Measurements from ENCODE around the gene TMPRSS4. TPM values are rescaled to one million over a fixed set of nuclear protein-coding genes. Genes with fewer than 3 reads are reported as not detected.

TMPRSS4 gene
- polyA plus RNA-seq, 1 experiment = not detected

- POLR2A ChIA-PET = no interaction called here
- TF ChIP-seq CTCF (IDR thresholded peaks at IDR 0.05; ENCODE audit: low read depth, low read length) = no peak
- CTCF ChIA-PET = interaction anchor here (2.0 to 4.4 kb wide), 3 partner anchors 13 to 184 kb away, joined by 7 to 71 read pairs (median 18); no protein-coding TSS in a partner anchor
- no peak overlapping the region for H3K4me3 ChIP-seq (ENCODE audit: low read depth, low read length)
- peaks cover 21% of the 10 kb centered on the region for H3K27me3 ChIP-seq (ENCODE audit: control insufficient read depth, insufficient read depth, low read length)
- DNase-seq (ENCODE audit: low read depth, low spot score) = no peak
- H3K27ac ChIP-seq (ENCODE audit: low read depth, low read length) = no peak overlapping the region
- no peaks in the 10 kb centered on the region for H3K9me3 ChIP-seq (ENCODE audit: control insufficient read depth, insufficient read depth, low read length)
These were observed 92.6 kb downstream of the TMPRSS4 start for GRCh38 chr11:118169300-118170140.

DNA sequence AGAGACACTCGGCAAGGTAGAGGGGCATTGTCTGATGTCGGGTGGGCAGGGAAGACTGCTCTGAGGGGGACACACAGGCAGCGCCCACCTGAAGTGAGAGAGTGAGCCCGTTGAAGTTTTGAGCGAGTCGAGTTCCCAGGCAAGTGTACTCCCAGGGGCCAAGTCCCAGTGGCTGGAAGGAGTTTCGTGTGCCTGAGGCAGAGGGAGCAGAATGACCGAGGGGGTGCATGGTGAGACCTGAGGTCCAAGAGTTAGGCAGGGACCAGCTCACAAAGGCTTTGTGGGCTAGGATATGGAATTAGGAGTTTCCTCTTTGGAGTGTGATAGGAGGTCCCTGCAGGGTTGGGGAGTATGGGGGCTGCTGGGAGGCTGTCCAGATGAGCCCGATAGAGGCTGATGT lies 93.4 kb downstream of the TMPRSS4 start:
- Histone ChIP-seq H3K4me3 (ENCODE audit: low read depth, low read length) (no peak overlapping the region), H3K9me3 (ENCODE audit: control insufficient read depth, insufficient read depth, low read length) (no peaks in the 10 kb centered on the region), H3K27me3 (ENCODE audit: control insufficient read depth, insufficient read depth, low read length) (peaks cover 22% of the 10 kb centered on the region), H3K27ac (ENCODE audit: low read depth, low read length) (no peak overlapping the region)
- ChIA-PET CTCF (interaction anchor here (0.7 to 4.4 kb wide), 4 partner anchors 14 to 226 kb away, joined by 5 to 71 read pairs (median 12); no protein-coding TSS in a partner anchor), POLR2A (no interaction called here)
- no peak for TF ChIP-seq CTCF (IDR thresholded peaks at IDR 0.05; ENCODE audit: low read depth, low read length)
- DNase-seq (ENCODE audit: low read depth, low spot score) = no peak

DNA sequence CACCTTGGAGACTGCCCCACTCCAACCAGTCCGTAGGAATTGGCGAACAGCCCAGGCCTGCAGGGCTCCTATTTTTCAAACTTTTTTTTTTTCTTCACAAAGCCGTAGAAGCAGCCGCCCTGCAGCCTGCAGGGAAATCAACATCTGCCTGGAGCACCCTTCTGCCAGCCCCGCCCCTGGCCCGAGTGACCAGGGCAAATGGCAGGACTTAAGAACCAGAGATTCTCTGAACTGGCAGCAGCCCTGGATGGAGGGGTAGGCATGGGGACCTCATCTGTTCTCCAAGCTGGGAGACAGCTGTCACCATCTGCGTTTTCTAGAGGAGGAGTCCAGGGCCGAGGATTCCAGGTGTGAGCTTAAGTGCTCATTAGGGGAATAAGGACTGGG lies 94.0 kb downstream of the TMPRSS4 start:
- no peak for TF ChIP-seq CTCF (IDR thresholded peaks at IDR 0.05; ENCODE audit: low read depth, low read length)
- no peak for DNase-seq (ENCODE audit: low read depth, low spot score)
- CTCF ChIA-PET = interaction anchor here (0.6 to 4.4 kb wide), 27 partner anchors 8 to 363 kb away, joined by 3 to 71 read pairs (median 4); partner anchors contain the start of gene SCN4B
- H3K4me3 ChIP-seq (ENCODE audit: low read depth, low read length) = no peak overlapping the region
- H3K9me3 ChIP-seq (ENCODE audit: control insufficient read depth, insufficient read depth, low read length) = no peaks in the 10 kb centered on the region
- H3K27me3 ChIP-seq (ENCODE audit: control insufficient read depth, insufficient read depth, low read length) = peaks cover 28% of the 10 kb centered on the region
- H3K27ac ChIP-seq (ENCODE audit: low read depth, low read length) = no peak overlapping the region
- POLR2A ChIA-PET = no interaction called here

Other genes starting within 250 kb of the TMPRSS4 start
- 19.8 and 21.4 TPM in 2 replicates for gene FXYD6, start 200.4 kb upstream of the TMPRSS4 start, polyA plus RNA-seq (2011; rRNA removed)
- not detected in 2 replicates for gene TMPRSS13, start 147.7 kb upstream of the TMPRSS4 start, polyA plus RNA-seq (2011; rRNA removed)
- not detected in 2 replicates for gene IL10RA, start 90.7 kb upstream of the TMPRSS4 start, polyA plus RNA-seq (2011; rRNA removed)
- not detected in 2 replicates for gene SMIM35, start 9.9 kb downstream of the TMPRSS4 start, polyA plus RNA-seq (2011; rRNA removed)
- gene SCN4B, start 75.7 kb downstream of the TMPRSS4 start, polyA plus RNA-seq (2011; rRNA removed) = 0.10 and 0.11 TPM in 2 replicates
- gene SCN2B, start 99.6 kb downstream of the TMPRSS4 start, polyA plus RNA-seq (2011; rRNA removed) = 0.01 TPM in 1 of 2 replicates, not detected in the other
- not detected in 2 replicates for gene JAML, start 147.9 kb downstream of the TMPRSS4 start, polyA plus RNA-seq (2011; rRNA removed)
- 0.06 and 0.07 TPM in 2 replicates for gene MPZL3, start 175.3 kb downstream of the TMPRSS4 start, polyA plus RNA-seq (2011; rRNA removed)
- not detected in 2 replicates for gene MPZL2, start 187.2 kb downstream of the TMPRSS4 start, polyA plus RNA-seq (2011; rRNA removed)
- not detected in 2 replicates for gene CD3E, start 227.7 kb downstream of the TMPRSS4 start, polyA plus RNA-seq (2011; rRNA removed)

All from AG04450 (cell line).